Hepatocyte (in vitro differentiated cells): ENCODE data around the gene LRBA.

Experiments used
- EZH2 ChIP-seq: fragments of 200-600 bp; sonication (generic); IDR thresholded peaks from 2 replicates; pipeline ENCODE4 v1.6.1; 2016; ENCODE audit warnings: antibody characterized with exemption, mild to moderate bottlenecking, borderline replicate concordance
- TF ChIP-seq, protein P1 (sequence below): fragments of 200-600 bp; sonication (generic); IDR thresholded peaks from 2 replicates; pipeline ENCODE4 v1.5.1; 2016; ENCODE audit warnings: antibody characterized with exemption, mild to moderate bottlenecking; ENCODE audit not compliant: poor library complexity

DNA sequence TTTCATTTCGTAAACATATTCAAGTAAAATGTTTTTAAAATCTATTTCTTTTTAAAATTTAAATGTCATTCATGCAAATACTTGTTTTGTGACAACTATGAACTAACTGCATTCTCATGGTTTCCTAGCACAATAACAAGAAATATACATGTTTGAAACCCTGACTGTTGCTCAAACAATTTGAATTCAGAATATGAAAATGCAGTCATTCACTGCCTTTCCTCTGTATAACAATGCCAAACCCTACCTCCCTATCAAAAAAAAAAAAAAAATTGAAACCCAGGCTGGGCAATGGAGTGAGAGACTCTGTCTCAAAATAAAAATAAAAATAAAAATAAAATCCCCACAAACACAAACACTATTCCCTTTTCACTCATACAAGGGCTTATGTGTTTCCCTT lies 391.0 kb downstream of the LRBA start:
- TF ChIP-seq, protein P1, sequence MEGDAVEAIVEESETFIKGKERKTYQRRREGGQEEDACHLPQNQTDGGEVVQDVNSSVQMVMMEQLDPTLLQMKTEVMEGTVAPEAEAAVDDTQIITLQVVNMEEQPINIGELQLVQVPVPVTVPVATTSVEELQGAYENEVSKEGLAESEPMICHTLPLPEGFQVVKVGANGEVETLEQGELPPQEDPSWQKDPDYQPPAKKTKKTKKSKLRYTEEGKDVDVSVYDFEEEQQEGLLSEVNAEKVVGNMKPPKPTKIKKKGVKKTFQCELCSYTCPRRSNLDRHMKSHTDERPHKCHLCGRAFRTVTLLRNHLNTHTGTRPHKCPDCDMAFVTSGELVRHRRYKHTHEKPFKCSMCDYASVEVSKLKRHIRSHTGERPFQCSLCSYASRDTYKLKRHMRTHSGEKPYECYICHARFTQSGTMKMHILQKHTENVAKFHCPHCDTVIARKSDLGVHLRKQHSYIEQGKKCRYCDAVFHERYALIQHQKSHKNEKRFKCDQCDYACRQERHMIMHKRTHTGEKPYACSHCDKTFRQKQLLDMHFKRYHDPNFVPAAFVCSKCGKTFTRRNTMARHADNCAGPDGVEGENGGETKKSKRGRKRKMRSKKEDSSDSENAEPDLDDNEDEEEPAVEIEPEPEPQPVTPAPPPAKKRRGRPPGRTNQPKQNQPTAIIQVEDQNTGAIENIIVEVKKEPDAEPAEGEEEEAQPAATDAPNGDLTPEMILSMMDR: no peak
- no peak for TF ChIP-seq EZH2
